Endothelial cell of umbilical vein (primary cell): ENCODE data around the gene SEMA3A. TPM values are rescaled to one million over a fixed set of nuclear protein-coding genes. Genes with fewer than 3 reads are reported as not detected.

Experiments used
- BruUV-seq: library from RNA; stranded (reverse); fragments of 400-500 nt; replicated peaks from 2 replicates; lab custom pipeline; 2021; lab: Mats Ljungman, UMichigan
- CTCF ChIA-PET: fragments of 300-600, 350-600 bp; sonication (Branson Sonifier 250); formaldehyde crosslinking; loops from one replicate; lab custom pipeline; 2021; ENCODE audit warnings: antibody characterized with exemption, inconsistent platforms; lab: Charles Lee
- POLR2A ChIA-PET: fragments of 300-600, 350-600 bp; sonication (Branson Sonifier 250); formaldehyde crosslinking; loops from one replicate; lab custom pipeline; 2021; ENCODE audit warnings: antibody characterized with exemption, inconsistent platforms; lab: Charles Lee
- DNase-seq: peaks from one replicate; pipeline ENCODE4 v3.0.0-alpha.2; 2011; ENCODE audit warnings: low read depth, low spot score
- FAIRE-seq: peaks from 2 replicates; lab custom pipeline; 2011; peaks lifted over from hg19 to GRCh38; lab: Jason Lieb, UNC
- H2AFZ ChIP-seq: 2 replicates; pipeline ENCODE4 v1.6.0; 2012; ENCODE audit warnings: low read depth, low read length, control low read depth, inconsistent platforms
- H3K27ac ChIP-seq: 2 replicates; pipeline ENCODE4 v1.5.1; 2011; ENCODE audit warnings: low read depth, mild to moderate bottlenecking, control low read depth, low read length, moderate library complexity; ENCODE audit not compliant: insufficient read depth
- H3K27me3 ChIP-seq, 2 experiments: 2 replicates each; pipeline versions ENCODE4 v1.6.0 to v1.6.1; 2011; ENCODE audit warnings: low read length in 2 of 2, mixed read lengths in 1 of 2; ENCODE audit not compliant: control insufficient read depth in 2 of 2, insufficient read depth in 2 of 2
- H3K36me3 ChIP-seq, 2 experiments: 2 replicates in 1 of 2; 3 replicates in 1 of 2; pipeline ENCODE4 v1.5.1; 2011; ENCODE audit warnings: low read length in 2 of 2, mild to moderate bottlenecking in 1 of 2, moderate library complexity in 1 of 2; ENCODE audit not compliant: control insufficient read depth in 2 of 2, insufficient read depth in 2 of 2; ENCODE audit errors: extremely low read depth in 1 of 2
- H3K4me1 ChIP-seq: 3 replicates; pipeline ENCODE4 v1.5.1; 2011; ENCODE audit warnings: mild to moderate bottlenecking, low read length; ENCODE audit not compliant: control insufficient read depth, insufficient read depth; ENCODE audit errors: extremely low read depth
- H3K4me2 ChIP-seq: 2 replicates; pipeline ENCODE4 v1.6.1; 2011; ENCODE audit warnings: low read length, control low read depth, mixed read lengths; ENCODE audit not compliant: insufficient read depth
- H3K4me3 ChIP-seq, 3 experiments: fragments of 200-600 bp in 1 of 3; sonication (generic), shearing (Covaris generic) in 1 of 3; replicated peaks in 1 of 3; 2 replicates each; pipeline ENCODE4 v1.5.1; 2011 to 2016; ENCODE audit warnings: control low read depth in 3 of 3, low read length in 3 of 3, mild to moderate bottlenecking in 2 of 3, inconsistent platforms in 1 of 3, low read depth in 1 of 3, moderate library complexity in 1 of 3; ENCODE audit not compliant: insufficient read depth in 1 of 3
- H3K79me2 ChIP-seq: 2 replicates; pipeline ENCODE4 v1.6.0; 2012; ENCODE audit warnings: low read length, inconsistent platforms; ENCODE audit not compliant: control insufficient read depth, insufficient read depth
- H3K9ac ChIP-seq: replicated peaks from 2 replicates; pipeline ENCODE3; 2011; ENCODE audit warnings: low read length, control low read depth; ENCODE audit not compliant: insufficient read depth; ENCODE audit errors: extremely low read depth
- H3K9me1 ChIP-seq: replicated peaks from 3 replicates; pipeline ENCODE4 v1.6.0; 2011; ENCODE audit warnings: mild to moderate bottlenecking, low read length; ENCODE audit not compliant: control insufficient read depth, insufficient read depth; ENCODE audit errors: extremely low read depth
- H3K9me3 ChIP-seq: replicated peaks from 2 replicates; pipeline ENCODE4 v1.5.1; 2012; ENCODE audit warnings: low read length, inconsistent platforms; ENCODE audit not compliant: control insufficient read depth, insufficient read depth
- H4K20me1 ChIP-seq: replicated peaks from 2 replicates; pipeline ENCODE3; 2011; ENCODE audit warnings: mild to moderate bottlenecking, low read length; ENCODE audit not compliant: control insufficient read depth, insufficient read depth; ENCODE audit errors: extremely low read depth
- CTCF ChIP-seq, 2 donors: IDR thresholded peaks; 1 replicate in 1 of 2; 2 replicates in 1 of 2; pipeline ENCODE4 v1.5.1; 2011; ENCODE audit warnings: low read length in 2 of 2, mild to moderate bottlenecking in 2 of 2, moderate library complexity in 2 of 2, control low read depth in 1 of 2, inconsistent platforms in 1 of 2, low read depth in 1 of 2; ENCODE audit not compliant: insufficient read depth in 1 of 2; ENCODE audit errors: extremely low read depth in 1 of 2
- EZH2 ChIP-seq: IDR thresholded peaks from 2 replicates; pipeline ENCODE4 v1.6.1; 2012; ENCODE audit warnings: borderline replicate concordance, low read depth, mild to moderate bottlenecking, moderate library complexity, low read length, inconsistent platforms; ENCODE audit not compliant: severe bottlenecking
- FOS ChIP-seq: IDR thresholded peaks from 2 replicates; pipeline ENCODE4 v1.6.1; 2011; ENCODE audit warnings: mild to moderate bottlenecking, low read length, moderate library complexity, borderline replicate concordance; ENCODE audit not compliant: insufficient read depth
- GATA2 ChIP-seq: IDR thresholded peaks from 2 replicates; pipeline ENCODE4 v1.7.0; 2011; ENCODE audit warnings: low read depth, mild to moderate bottlenecking, moderate library complexity, mixed read lengths, low read length; ENCODE audit not compliant: insufficient read length, insufficient read depth
- JUN ChIP-seq: IDR thresholded peaks from 2 replicates; pipeline ENCODE4 v1.6.1; 2011; ENCODE audit warnings: borderline replicate concordance, low read depth; ENCODE audit not compliant: insufficient read length, insufficient read depth
- MAX ChIP-seq: IDR thresholded peaks from 2 replicates; pipeline ENCODE4 v1.6.1; 2011; ENCODE audit not compliant: insufficient read depth, insufficient read length
- MYC ChIP-seq: IDR thresholded peaks from one replicate; pipeline ENCODE4 v1.6.1; 2011; ENCODE audit warnings: mild to moderate bottlenecking, low read depth, low read length
- POLR2A ChIP-seq: IDR thresholded peaks from 2 replicates; pipeline ENCODE4 v1.6.1; 2012; ENCODE audit warnings: low read depth, mild to moderate bottlenecking, control low read depth, low read length
- POLR2AphosphoS5 ChIP-seq: IDR thresholded peaks from 2 replicates; pipeline ENCODE4 v1.6.1; 2012; ENCODE audit warnings: low read depth, mild to moderate bottlenecking, control low read depth, low read length, moderate library complexity; ENCODE audit not compliant: insufficient read depth
- dilution Hi-C: fragments of 300-500 bp; cut with MboI; formaldehyde crosslinking; loops from one replicate; pipeline ENCODE4 v1.15.0; 2019; ENCODE audit warnings: low sequenced_read_pairs; ENCODE audit not compliant: extremely low pct_ligation_motif_present
- intact Hi-C: fragments of 100-400 bp; cut with micrococcal nuclease; formaldehyde crosslinking; loops from one replicate; pipeline ENCODE4 v1.10.0; 2022
- polyA plus RNA-seq, 4 experiments: library from polyadenylated mRNA; depleted of rRNA in 3 of 4; stranded (reverse) in 3 of 4; unstranded in 1 of 4; fragments of >200 nt; gene quantifications; 2 replicates each; pipeline versions ENCODE4 v1.2.1 to v1.2.3, GENCODE V29; 2011 to 2012; ENCODE audit warnings: missing spikeins in 1 of 4
- total RNA-seq: library from RNA; stranded (reverse); gene quantifications from 2 replicates; pipeline ENCODE4 v1.2.3, GENCODE V29; 2021

SEMA3A gene
- total and polyA plus RNA-seq, 2 donors (not counting 3 experiments of a cell fraction or from before 2014, with no cell fraction given) = 0.68 to 1.2 TPM

GRCh38 chr7:84207025-84207424, 12.4 kb upstream of the SEMA3A start:
- Histone ChIP-seq H4K20me1 (no peaks in the 10 kb centered on the region), H3K9me1 (no peaks in the 10 kb centered on the region), H3K9ac (no peak overlapping the region), H3K36me3 (no peaks in the 10 kb centered on the region), H3K4me2 (no peak overlapping the region), H3K27me3 (no peaks in the 10 kb centered on the region), H2AFZ (no peak overlapping the region), H3K79me2 (no peaks in the 10 kb centered on the region), H3K4me1 (peaks cover 8% of the 10 kb centered on the region), H3K4me3 (no peak overlapping the region), H3K9me3 (no peaks in the 10 kb centered on the region), H3K27ac (no peak overlapping the region)
- TF ChIP-seq MYC (no peak), MAX (no peak), EZH2 (no peak), CTCF (IDR thresholded peaks at IDR 0.05; ENCODE audit: extremely low read depth in 1 of 2, insufficient read depth in 1 of 2, low read depth in 1 of 2, low read length in 2 of 2) (no peak), JUN (no peak), POLR2A (no peak), GATA2 (no peak), FOS (no peak), POLR2AphosphoS5 (no peak)
- ChIA-PET CTCF (no interaction called here), POLR2A (no interaction called here)
- DNase-seq = no peak
- intact Hi-C loops = no loop called here
- dilution Hi-C loops = no loop called here
- BruUV-seq = no TSS peak
- no peak for FAIRE-seq
